Measurements from ENCODE around the gene PSMB2.

DNA sequence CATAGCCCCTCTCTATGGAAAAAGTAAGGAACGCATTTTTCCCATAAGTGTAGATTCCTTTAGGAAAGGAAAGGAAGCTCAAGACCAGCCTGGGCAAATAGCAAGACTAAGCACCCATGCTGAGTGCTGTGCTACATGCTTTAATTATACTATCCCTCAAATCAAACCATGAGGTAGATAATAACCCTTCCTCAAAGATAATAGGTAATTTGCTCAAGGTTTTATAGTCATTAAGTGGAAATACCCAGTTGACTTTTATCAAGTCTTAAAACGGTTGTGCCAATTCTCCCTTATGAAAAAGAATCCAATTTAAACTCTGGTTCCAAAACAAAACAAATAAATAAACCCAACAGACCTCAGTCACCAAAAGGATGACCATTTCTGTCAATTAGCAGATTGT is 87.5 kb downstream of the PSMB2 start:
- TF ChIP-seq, protein P1, sequence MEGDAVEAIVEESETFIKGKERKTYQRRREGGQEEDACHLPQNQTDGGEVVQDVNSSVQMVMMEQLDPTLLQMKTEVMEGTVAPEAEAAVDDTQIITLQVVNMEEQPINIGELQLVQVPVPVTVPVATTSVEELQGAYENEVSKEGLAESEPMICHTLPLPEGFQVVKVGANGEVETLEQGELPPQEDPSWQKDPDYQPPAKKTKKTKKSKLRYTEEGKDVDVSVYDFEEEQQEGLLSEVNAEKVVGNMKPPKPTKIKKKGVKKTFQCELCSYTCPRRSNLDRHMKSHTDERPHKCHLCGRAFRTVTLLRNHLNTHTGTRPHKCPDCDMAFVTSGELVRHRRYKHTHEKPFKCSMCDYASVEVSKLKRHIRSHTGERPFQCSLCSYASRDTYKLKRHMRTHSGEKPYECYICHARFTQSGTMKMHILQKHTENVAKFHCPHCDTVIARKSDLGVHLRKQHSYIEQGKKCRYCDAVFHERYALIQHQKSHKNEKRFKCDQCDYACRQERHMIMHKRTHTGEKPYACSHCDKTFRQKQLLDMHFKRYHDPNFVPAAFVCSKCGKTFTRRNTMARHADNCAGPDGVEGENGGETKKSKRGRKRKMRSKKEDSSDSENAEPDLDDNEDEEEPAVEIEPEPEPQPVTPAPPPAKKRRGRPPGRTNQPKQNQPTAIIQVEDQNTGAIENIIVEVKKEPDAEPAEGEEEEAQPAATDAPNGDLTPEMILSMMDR (IDR thresholded peaks at IDR 0.05; ENCODE audit: insufficient read depth, low read depth, low read length), result no peak
- TF ChIP-seq EZH2 (IDR thresholded peaks at IDR 0.05; ENCODE audit: insufficient read depth, low read length), result no peak

All from astrocyte (in vitro differentiated cells and primary cell).